Nephron progenitor cell (in vitro differentiated cells): Measurements from ENCODE around the gene WDR83.

Experiments used
- DNase-seq: peaks from one replicate; pipeline ENCODE4 v3.0.0; 2021
- H3K27ac Mint-ChIP-seq: 2 replicates; pipeline ENCODE4 v1.8.0; 2021; ENCODE audit warnings: mild to moderate bottlenecking, moderate library complexity, mixed read lengths
- H3K27me3 Mint-ChIP-seq: 2 replicates; pipeline ENCODE4 v1.8.0; 2021; ENCODE audit warnings: mild to moderate bottlenecking, low read depth, mixed read lengths; ENCODE audit not compliant: poor library complexity
- H3K36me3 Mint-ChIP-seq: 2 replicates; pipeline ENCODE4 v1.8.0; 2021; ENCODE audit warnings: low read depth, mixed read lengths
- H3K4me1 Mint-ChIP-seq: 2 replicates; pipeline ENCODE4 v1.8.0; 2021; ENCODE audit warnings: mixed read lengths
- H3K4me3 Mint-ChIP-seq: 2 replicates; pipeline ENCODE4 v1.8.0; 2021; ENCODE audit warnings: mild to moderate bottlenecking, moderate library complexity, mixed read lengths
- H3K9me3 Mint-ChIP-seq: 2 replicates; pipeline ENCODE4 v1.8.0; 2021; ENCODE audit warnings: mild to moderate bottlenecking, moderate library complexity, mixed read lengths
- CTCF ChIP-seq: fragments of 200-600 bp; sonication (generic); IDR thresholded peaks from 2 replicates; pipeline ENCODE4 v1.5.0; 2021; ENCODE audit warnings: antibody characterized with exemption

The WDR83 gene

GRCh38 chr19:12668346-12668745 lies 1.7 kb downstream of the WDR83 start:
- H3K27ac Mint-ChIP-seq = peak overlapping the region; percentile 81
- peaks cover 4% of the 10 kb centered on the region for H3K27me3 Mint-ChIP-seq
- DNase-seq = no peak
- H3K9me3 Mint-ChIP-seq = no peaks in the 10 kb centered on the region
- H3K4me1 Mint-ChIP-seq = peaks cover 67% of the 10 kb centered on the region
- no peak for TF ChIP-seq CTCF
- H3K36me3 Mint-ChIP-seq = peaks cover 10% of the 10 kb centered on the region
- peak overlapping the region; percentile 97 for H3K4me3 Mint-ChIP-seq

GRCh38 chr19:12668932-12669269 lies 2.3 kb downstream of the WDR83 start:
- no peak for TF ChIP-seq CTCF
- peaks cover 67% of the 10 kb centered on the region for H3K4me1 Mint-ChIP-seq
- peak overlapping the region; percentile 97 for H3K4me3 Mint-ChIP-seq
- H3K36me3 Mint-ChIP-seq = peaks cover 13% of the 10 kb centered on the region
- H3K27ac Mint-ChIP-seq = peak overlapping the region; percentile 81
- DNase-seq = peak; percentile 53
- no peaks in the 10 kb centered on the region for H3K9me3 Mint-ChIP-seq
- peaks cover 4% of the 10 kb centered on the region for H3K27me3 Mint-ChIP-seq

DNA sequence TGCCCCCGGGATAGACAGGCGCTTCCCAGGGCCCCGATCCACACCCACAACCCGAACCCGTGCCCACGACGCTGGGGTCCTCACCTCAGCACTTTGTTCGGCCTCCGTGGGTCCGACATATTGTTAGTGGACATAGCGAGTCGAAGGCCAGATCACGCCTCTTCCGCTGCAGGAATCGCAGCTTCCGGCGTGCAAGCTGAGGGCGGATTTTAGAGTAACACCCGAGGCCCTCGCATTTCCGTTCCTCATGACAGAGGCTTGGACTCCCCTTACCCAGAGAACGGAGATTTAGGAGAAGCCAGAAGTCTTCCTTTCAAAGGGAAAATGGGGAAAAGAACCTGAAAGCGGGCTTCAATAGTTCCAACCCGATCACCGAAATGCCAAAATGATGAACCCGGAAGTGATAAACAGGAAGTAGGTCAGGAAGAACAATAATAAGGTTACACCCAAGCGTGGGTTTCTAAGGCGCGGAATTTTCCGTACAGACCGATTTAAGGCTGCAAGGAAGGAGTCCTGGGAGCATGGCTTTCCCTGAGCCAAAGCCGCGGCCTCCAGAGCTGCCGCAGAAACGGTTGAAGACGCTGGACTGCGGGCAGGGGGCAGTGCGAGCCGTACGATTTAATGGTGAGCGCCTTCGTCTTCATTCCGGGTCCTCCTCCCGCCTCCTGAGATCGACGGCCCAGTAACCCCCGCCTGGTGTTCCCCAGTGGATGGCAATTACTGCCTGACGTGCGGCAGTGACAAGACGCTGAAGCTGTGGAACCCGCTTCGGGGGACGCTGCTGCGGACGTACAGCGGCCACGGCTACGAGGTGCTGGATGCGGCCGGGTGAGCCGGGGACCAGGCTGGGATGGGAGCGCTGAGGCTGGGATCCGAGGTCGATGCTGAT lies 2.9 kb downstream of the WDR83 start:
- Mint-ChIP-seq H3K27ac (peak overlapping the region; percentile 100), H3K9me3 (no peaks in the 10 kb centered on the region), H3K36me3 (peaks cover 19% of the 10 kb centered on the region), H3K4me3 (peak overlapping the region; percentile 97), H3K4me1 (peaks cover 63% of the 10 kb centered on the region), H3K27me3 (peaks cover 4% of the 10 kb centered on the region)
- DNase-seq = peak; percentile 79
- no peak for TF ChIP-seq CTCF

DNA sequence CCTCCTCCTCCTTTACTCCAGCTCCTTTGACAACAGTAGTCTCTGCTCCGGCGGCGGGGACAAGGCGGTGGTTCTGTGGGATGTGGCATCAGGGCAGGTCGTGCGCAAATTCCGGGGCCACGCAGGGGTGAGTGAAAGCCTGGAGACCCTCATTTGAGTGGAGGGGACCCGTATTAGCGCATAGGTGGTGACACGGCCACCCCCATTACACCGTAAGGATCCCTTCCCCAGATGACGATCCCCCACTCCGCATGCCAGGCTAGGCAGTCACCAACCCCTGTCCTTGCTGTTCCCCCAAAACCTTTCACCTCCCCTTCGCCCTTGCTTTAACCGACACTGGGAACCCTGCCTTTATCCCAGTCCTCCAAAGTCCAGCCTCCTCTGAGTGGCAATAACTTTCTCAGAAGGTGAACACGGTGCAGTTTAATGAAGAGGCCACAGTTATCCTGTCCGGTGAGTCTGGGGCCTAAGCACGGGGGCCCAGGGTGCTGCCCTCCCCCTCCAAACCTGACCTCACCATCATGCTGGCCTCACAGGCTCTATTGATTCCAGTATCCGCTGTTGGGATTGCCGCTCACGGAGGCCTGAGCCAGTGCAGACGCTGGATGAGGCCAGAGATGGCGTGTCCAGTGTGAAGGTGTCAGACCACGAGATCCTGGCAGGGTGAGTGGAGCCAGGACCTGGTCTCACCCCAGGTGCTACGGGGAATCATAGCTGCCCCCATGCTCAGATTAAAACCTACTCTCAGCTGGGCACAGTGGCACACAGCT lies 3.7 kb downstream of the WDR83 start:
- Mint-ChIP-seq H3K4me1 (peaks cover 56% of the 10 kb centered on the region), H3K4me3 (peak overlapping the region; percentile 97), H3K36me3 (peaks cover 26% of the 10 kb centered on the region), H3K9me3 (no peaks in the 10 kb centered on the region), H3K27ac (peak overlapping the region; percentile 100), H3K27me3 (no peaks in the 10 kb centered on the region)
- DNase-seq = no peak
- no peak for TF ChIP-seq CTCF

GRCh38 chr19:12672744-12673143 lies 6.1 kb downstream of the WDR83 start:
- H3K4me1 Mint-ChIP-seq = peaks cover 36% of the 10 kb centered on the region
- H3K36me3 Mint-ChIP-seq = peaks cover 38% of the 10 kb centered on the region
- H3K9me3 Mint-ChIP-seq = no peaks in the 10 kb centered on the region
- DNase-seq = no peak
- H3K4me3 Mint-ChIP-seq = no peak overlapping the region
- TF ChIP-seq CTCF = no peak
- no peak overlapping the region for H3K27ac Mint-ChIP-seq
- no peaks in the 10 kb centered on the region for H3K27me3 Mint-ChIP-seq
